Lung (tissue), 12 donors: ENCODE results near the gene TRPM5. TPM values are rescaled to one million over a fixed set of nuclear protein-coding genes. Genes with fewer than 3 reads are reported as not detected.

Experiments
- ATAC-seq: fragments of 200-7000 bp; cut with Tn5 transposase; one replicate; pipeline ENCODE4 v1.9.1; 2020; ENCODE audit warnings: moderate number of reproducible peaks; ENCODE audit not compliant: insufficient read depth, low FRiP score
- DNase-seq, 3 donors: peaks; one replicate each; pipeline ENCODE4 v3.0.0-alpha.2; 2013 to 2017
- H3K27ac ChIP-seq, 2 donors: one replicate each; pipeline ENCODE4 v1.5.1; 2013; ENCODE audit warnings: mild to moderate bottlenecking in 2 of 2, moderate library complexity in 2 of 2, control low read depth in 1 of 2, inconsistent platforms in 1 of 2, low read depth in 1 of 2, low read length in 1 of 2
- H3K27me3 ChIP-seq, 3 donors: one replicate each; pipeline ENCODE4 v1.5.1; 2013; ENCODE audit warnings: low read length in 2 of 3; ENCODE audit not compliant: control insufficient read depth in 3 of 3, insufficient read depth in 3 of 3
- H3K36me3 ChIP-seq, 4 donors: one replicate each; pipeline ENCODE4 v1.5.1; 2013; ENCODE audit warnings: low read length in 4 of 4, mild to moderate bottlenecking in 1 of 4, moderate library complexity in 1 of 4; ENCODE audit not compliant: control insufficient read depth in 4 of 4, insufficient read depth in 4 of 4
- H3K4me1 ChIP-seq, 5 donors: one replicate each; pipeline ENCODE4 v1.5.1; 2013; ENCODE audit warnings: low read length in 5 of 5, mild to moderate bottlenecking in 2 of 5, moderate library complexity in 1 of 5; ENCODE audit not compliant: control insufficient read depth in 5 of 5, insufficient read depth in 5 of 5
- H3K4me3 ChIP-seq: one replicate; pipeline ENCODE4 v1.5.1; 2013; ENCODE audit warnings: mild to moderate bottlenecking, control low read depth, moderate library complexity
- H3K9ac ChIP-seq, 2 donors: one replicate each; pipeline ENCODE4 v1.5.1; 2013; ENCODE audit warnings: low read length in 2 of 2, control low read depth in 1 of 2; ENCODE audit not compliant: insufficient read depth in 1 of 2
- H3K9me3 ChIP-seq, 4 donors: one replicate each; pipeline ENCODE4 v1.5.1; 2013; ENCODE audit warnings: low read length in 3 of 4, mild to moderate bottlenecking in 1 of 4, moderate library complexity in 1 of 4; ENCODE audit not compliant: control insufficient read depth in 4 of 4, insufficient read depth in 3 of 4
- CTCF ChIP-seq: IDR thresholded peaks from 2 replicates; pipeline ENCODE4 v1.5.1; 2012; ENCODE audit warnings: mild to moderate bottlenecking; ENCODE audit errors: control extremely low read depth, extremely low read depth
- WGBS, 2 donors: extraction: QIAGEN DNeasy Blood & Tissue Kit; methylation state at CpG; one replicate each; pipeline ENCODE4 v1.1.7; 2013; 5-methylcytosine and 5-hydroxymethylcytosine counted together
- polyA plus RNA-seq, 2 donors: library from polyadenylated mRNA; stranded (reverse); fragments of 200-250 nt; gene quantifications; one replicate each; pipeline ENCODE4 v1.2.1, GENCODE V29; 2013
- total RNA-seq, 2 donors: library from RNA; depleted of rRNA in 1 of 2; stranded (reverse); fragments of >200 nt in 1 of 2; gene quantifications; one replicate each; pipeline ENCODE4 v1.2.1, GENCODE V29; 2014 to 2021
- donor health status: control.
- donor health status: control.
- donor health status: Bipolar disorder and iron deficiency.
- donor health status: healthy.
- donor health status: DM: yes; HTN: yes; CAD: no.

TRPM5 gene
- total and polyA plus RNA-seq, 4 donors = 0.02 to 0.20 (median 0.11) TPM

DNA sequence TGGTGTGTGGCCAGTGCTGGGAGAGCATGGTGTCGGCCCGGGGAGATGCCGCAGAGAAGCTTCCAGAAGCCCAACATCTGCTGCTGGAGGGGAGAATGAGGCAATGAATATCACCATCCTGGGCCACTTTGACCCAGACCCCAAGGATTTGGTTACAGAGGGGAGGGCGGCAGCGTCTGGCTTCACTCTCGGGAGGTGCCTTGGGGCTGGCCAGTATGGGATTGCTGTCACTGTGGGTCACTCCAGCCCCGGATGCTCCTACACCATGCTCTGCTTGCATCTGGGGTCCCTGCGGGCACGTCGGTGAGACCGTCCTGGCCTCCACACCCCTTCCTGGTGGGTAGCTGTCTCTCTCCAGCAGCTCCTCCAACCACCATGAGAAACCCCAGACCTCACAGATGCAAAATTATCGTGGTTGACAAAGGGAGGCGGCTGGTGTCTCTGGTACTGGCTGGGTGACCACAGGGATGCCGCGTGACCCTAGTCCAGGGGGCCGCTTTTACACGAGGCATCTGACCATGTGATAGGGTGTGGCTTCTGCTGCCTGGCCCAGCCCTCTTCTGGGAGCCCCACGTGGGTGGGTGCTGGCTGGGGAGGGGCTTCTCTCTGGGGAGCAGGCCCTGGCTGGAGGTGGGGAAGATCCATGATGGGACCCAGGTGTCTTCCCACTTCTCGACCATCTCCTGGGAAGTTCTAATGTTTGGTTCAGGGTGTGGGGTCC, 6.2 kb upstream of the TRPM5 start:
- DNase-seq = no peak
- no peak for TF ChIP-seq CTCF
- peaks cover 0 to 6% (median 0%) of the 10 kb centered on the region in 3 donors for H3K27me3 ChIP-seq
- peaks cover 0 to 27% (median 9%) of the 10 kb centered on the region in 5 donors for H3K4me1 ChIP-seq
- H3K27ac ChIP-seq = no peak overlapping the region
- ATAC-seq = no peak
- H3K9ac ChIP-seq = no peak overlapping the region
- no peaks in the 10 kb centered on the region for H3K9me3 ChIP-seq
- 83 to 86% methylated on average over 19 of the region's 19 CpGs for WGBS, 2 donors
- H3K36me3 ChIP-seq = no peaks in the 10 kb centered on the region
- no peak overlapping the region for H3K4me3 ChIP-seq

DNA sequence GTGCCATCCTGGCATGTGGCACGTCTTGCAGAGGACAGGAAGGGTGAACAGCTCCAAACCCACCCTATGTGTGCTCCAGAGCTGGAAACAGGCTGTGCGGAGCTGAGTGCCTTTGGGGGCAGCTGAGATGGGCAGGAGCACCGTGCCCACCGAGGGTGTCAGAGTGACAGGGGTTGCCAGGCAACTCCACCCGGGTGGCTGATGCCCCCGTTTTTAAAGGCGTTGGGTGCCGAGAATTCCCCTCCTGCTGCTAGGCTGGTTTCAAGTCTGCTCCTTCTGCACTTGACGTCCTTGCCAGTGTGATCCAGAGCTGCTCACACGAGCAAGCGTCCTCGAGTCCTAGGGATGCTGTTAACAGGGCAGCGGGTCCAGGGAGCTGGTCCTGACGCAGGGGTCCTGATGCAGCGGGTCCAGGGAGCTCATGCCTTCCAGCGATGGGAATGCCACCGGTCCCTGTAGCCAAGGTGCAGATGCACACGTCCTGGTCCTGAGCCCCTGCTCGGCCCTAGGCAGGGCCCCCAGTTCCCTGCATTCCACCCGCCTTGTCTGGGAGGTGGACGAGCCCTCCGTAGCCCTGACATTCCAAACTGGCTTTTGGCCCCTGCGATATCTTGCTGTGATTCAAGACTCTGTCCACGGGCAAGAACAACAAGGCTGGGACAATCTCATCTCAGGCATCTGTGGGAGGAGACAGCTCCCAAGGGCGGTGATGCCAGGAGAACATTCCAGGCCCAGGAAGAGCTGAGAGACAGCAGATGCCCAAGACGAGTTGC, 5.4 kb upstream of the TRPM5 start:
- no peak for DNase-seq
- Histone ChIP-seq H3K9me3 (no peaks in the 10 kb centered on the region), H3K4me3 (no peak overlapping the region), H3K27me3 (peaks cover 0 to 8% (median 0%) of the 10 kb centered on the region in 3 donors), H3K27ac (no peak overlapping the region), H3K9ac (no peak overlapping the region), H3K36me3 (no peaks in the 10 kb centered on the region), H3K4me1 (peaks cover 0 to 27% (median 9%) of the 10 kb centered on the region in 5 donors)
- no peak for TF ChIP-seq CTCF
- no peak for ATAC-seq
- WGBS, 2 donors = 91 to 94% methylated on average over 26 of the region's 26 CpGs

DNA sequence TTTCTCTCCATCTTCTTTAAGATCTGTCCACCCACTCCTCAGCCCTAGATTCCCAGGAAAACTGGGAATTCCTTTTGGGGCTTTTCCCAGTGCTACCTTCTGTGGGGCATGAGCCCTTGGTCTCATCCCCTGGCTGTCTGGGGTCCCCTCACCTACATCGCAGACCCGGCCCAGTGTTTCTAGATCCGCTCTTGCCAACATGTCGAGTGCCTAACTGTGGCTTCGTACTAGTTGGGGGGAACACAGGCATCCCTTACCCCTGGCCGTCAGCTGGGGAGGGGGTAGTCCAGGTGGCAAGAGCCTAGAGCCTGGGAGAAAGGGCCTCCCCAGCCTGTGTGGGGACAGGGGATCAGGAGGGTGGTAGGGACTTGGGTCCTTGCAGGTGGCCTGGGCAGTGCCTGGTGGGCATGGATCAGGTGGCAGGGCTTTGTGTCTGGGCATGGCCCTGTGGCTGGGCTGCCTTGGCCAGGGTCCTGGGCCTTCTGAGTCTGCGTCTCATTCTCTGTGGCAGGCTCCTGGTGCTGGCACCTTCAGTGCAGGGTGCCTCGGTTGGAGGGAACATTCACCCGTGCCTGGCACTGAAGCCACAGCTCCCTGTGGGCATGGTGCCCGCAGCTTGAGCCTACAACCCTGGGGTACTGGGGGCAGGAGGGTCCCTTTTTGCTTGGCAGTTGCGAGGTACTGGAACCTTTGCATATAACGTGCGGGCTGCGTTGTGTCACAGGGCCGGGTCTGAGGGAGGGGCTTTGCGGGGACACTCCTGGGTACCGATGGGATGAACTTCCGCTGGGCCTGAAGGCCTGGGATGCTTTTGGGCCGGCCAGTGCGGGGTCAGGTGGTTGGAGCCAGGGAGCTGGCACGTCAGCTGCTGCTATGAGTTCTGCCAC, 4.6 kb upstream of the TRPM5 start:
- H3K4me3 ChIP-seq = no peak overlapping the region
- no peak for DNase-seq
- H3K9ac ChIP-seq = no peak overlapping the region
- H3K27ac ChIP-seq = no peak overlapping the region
- WGBS, 2 donors = 96% methylated on average over 21 of the region's 21 CpGs
- H3K4me1 ChIP-seq = peaks cover 0 to 29% (median 9%) of the 10 kb centered on the region in 5 donors
- no peak for ATAC-seq
- TF ChIP-seq CTCF = no peak
- H3K27me3 ChIP-seq = peaks cover 0 to 9% (median 0%) of the 10 kb centered on the region in 3 donors
- H3K9me3 ChIP-seq = no peaks in the 10 kb centered on the region
- H3K36me3 ChIP-seq = no peaks in the 10 kb centered on the region
